Esophagus squamous epithelium (tissue), 4 donors: ENCODE measurements around the gene DHPS.

Source experiments
- POLR2A ChIP-seq, 4 donors: fragments of 450-650 bp; IDR thresholded peaks; one replicate each; pipeline ENCODE4 v1.6.1; 2017; ENCODE audit warnings: antibody characterized with exemption in 4 of 4, mild to moderate bottlenecking in 4 of 4, moderate library complexity in 3 of 4
- TF ChIP-seq, protein P1 (sequence below), 6 experiments: fragments of 450-650 bp in 4 of 6; fragments of 200-600 bp in 2 of 6; sonication (generic) in 2 of 6; IDR thresholded peaks; one replicate each; pipeline ENCODE4 v1.5.1; 2016 to 2019; ENCODE audit warnings: antibody characterized with exemption in 6 of 6, mild to moderate bottlenecking in 4 of 6, moderate library complexity in 4 of 6

DNA sequence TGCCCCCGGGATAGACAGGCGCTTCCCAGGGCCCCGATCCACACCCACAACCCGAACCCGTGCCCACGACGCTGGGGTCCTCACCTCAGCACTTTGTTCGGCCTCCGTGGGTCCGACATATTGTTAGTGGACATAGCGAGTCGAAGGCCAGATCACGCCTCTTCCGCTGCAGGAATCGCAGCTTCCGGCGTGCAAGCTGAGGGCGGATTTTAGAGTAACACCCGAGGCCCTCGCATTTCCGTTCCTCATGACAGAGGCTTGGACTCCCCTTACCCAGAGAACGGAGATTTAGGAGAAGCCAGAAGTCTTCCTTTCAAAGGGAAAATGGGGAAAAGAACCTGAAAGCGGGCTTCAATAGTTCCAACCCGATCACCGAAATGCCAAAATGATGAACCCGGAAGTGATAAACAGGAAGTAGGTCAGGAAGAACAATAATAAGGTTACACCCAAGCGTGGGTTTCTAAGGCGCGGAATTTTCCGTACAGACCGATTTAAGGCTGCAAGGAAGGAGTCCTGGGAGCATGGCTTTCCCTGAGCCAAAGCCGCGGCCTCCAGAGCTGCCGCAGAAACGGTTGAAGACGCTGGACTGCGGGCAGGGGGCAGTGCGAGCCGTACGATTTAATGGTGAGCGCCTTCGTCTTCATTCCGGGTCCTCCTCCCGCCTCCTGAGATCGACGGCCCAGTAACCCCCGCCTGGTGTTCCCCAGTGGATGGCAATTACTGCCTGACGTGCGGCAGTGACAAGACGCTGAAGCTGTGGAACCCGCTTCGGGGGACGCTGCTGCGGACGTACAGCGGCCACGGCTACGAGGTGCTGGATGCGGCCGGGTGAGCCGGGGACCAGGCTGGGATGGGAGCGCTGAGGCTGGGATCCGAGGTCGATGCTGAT lies 12.2 kb downstream of the DHPS start:
- TF ChIP-seq POLR2A (IDR thresholded peaks at IDR 0.05): no peak
- TF ChIP-seq, protein P1, sequence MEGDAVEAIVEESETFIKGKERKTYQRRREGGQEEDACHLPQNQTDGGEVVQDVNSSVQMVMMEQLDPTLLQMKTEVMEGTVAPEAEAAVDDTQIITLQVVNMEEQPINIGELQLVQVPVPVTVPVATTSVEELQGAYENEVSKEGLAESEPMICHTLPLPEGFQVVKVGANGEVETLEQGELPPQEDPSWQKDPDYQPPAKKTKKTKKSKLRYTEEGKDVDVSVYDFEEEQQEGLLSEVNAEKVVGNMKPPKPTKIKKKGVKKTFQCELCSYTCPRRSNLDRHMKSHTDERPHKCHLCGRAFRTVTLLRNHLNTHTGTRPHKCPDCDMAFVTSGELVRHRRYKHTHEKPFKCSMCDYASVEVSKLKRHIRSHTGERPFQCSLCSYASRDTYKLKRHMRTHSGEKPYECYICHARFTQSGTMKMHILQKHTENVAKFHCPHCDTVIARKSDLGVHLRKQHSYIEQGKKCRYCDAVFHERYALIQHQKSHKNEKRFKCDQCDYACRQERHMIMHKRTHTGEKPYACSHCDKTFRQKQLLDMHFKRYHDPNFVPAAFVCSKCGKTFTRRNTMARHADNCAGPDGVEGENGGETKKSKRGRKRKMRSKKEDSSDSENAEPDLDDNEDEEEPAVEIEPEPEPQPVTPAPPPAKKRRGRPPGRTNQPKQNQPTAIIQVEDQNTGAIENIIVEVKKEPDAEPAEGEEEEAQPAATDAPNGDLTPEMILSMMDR (IDR thresholded peaks at IDR 0.05): peak in 1 of 6 experiments; percentile 26
